ENCODE results near the gene TIAM1.

The TIAM1 gene

DNA sequence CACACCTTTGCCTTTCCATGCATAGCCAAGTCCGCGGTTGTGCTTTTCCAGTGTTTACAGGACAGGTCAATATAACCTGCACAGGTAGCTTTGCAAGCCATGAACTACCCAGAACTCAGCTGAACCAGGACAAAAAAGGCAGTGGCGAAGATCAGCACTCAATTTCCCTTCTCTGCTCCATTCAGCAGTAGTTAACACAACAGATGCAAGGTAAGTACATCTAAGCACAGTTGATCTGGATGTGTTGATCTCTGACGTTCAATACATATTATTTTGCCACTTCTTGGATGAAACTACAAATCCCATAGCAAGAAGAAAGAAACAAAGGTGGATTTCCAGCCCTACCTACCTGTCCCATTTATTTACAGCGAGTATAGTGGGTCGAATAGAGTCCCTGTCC, 159.2 kb downstream of the TIAM1 start:
- DNase-seq (ENCODE audit: low read depth) = no peak
- no peak overlapping the region for H3K4me3 ChIP-seq (ENCODE audit: low read depth, low read length)
- TF ChIP-seq CTCF (IDR thresholded peaks at IDR 0.05; ENCODE audit: low read depth, low read length, missing control alignments) = no peak

- peak; percentile 8 for DNase-seq (ENCODE audit: low read depth)
- TF ChIP-seq CTCF (IDR thresholded peaks at IDR 0.05; ENCODE audit: low read depth, low read length, missing control alignments) = no peak
- no peak overlapping the region for H3K4me3 ChIP-seq (ENCODE audit: low read depth, low read length)
These were observed 159.6 kb downstream of the TIAM1 start for GRCh38 chr21:31184459-31184858.

GRCh38 chr21:31182231-31183140, 161.6 kb downstream of the TIAM1 start:
- no peak overlapping the region for H3K4me3 ChIP-seq (ENCODE audit: low read depth, low read length)
- no peak for TF ChIP-seq CTCF (IDR thresholded peaks at IDR 0.05; ENCODE audit: low read depth, low read length, missing control alignments)
- DNase-seq (ENCODE audit: low read depth) = no peak

DNA sequence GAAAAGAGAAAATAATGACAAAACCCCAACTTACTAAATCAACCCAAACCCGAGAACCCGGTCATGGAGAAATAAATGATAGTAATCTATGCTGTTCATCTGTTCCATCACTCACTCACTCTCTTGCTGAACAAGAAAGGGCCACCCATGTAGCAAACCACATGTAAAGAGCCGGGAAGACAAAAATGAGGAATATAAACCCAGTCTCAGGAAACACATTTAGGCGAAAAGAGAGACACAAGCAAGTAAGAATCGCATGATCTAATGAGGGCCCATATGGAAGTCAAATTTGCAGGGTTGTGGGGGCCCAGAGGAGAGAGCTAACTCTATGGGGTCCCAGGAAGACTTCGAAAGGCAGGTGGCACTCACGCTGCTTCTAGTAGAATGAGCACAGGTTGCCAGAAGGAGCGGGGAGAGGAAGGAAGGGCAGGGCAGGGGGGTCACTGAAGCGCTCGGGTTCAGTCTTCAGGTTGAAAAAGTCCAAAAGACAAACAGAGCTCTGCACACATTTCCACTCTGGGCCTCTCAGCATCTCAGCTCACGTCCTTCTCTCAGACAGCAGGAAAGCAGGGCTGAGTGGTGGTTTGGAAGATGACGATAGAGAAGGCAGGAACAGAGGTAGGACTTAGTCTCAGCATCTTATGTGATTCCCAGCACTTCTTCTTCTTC, 162.8 kb downstream of the TIAM1 start:
- TF ChIP-seq CTCF (IDR thresholded peaks at IDR 0.05; ENCODE audit: low read depth, low read length, missing control alignments) = no peak
- no peak for DNase-seq (ENCODE audit: low read depth)
- no peak overlapping the region for H3K4me3 ChIP-seq (ENCODE audit: low read depth, low read length)

GRCh38 chr21:31180256-31181081, 163.6 kb downstream of the TIAM1 start:
- peak; percentile 21 for DNase-seq (ENCODE audit: low read depth)
- no peak overlapping the region for H3K4me3 ChIP-seq (ENCODE audit: low read depth, low read length)
- TF ChIP-seq CTCF (IDR thresholded peaks at IDR 0.05; ENCODE audit: low read depth, low read length, missing control alignments) = peak; percentile 42

DNA sequence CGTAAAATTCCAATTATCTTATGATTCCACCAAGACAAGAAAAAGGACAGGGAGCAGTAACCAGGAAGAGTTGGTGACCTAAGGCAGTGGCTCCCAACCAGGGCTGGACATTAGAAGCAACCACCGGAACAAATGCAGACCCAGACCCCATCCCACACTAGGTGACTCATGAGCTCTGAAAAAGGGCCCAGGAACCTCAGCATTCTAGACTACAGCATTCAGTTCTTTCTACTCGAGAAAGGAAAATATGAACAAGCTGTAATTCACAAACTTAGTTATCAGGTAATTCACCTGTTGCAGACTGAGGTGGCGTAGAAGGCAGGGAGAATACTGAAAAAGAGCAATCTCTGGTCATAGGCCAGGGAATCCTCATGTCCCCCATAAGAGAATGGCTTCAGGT, 167.3 kb downstream of the TIAM1 start:
- no peak for DNase-seq (ENCODE audit: low read depth)
- no peak for TF ChIP-seq CTCF (IDR thresholded peaks at IDR 0.05; ENCODE audit: low read depth, low read length, missing control alignments)
- no peak overlapping the region for H3K4me3 ChIP-seq (ENCODE audit: low read depth, low read length)

All from GM12864 (cell line).